Neural cell (in vitro differentiated cells): ENCODE measurements around the gene COMMD9.

ENCODE experiments used
- EP300 ChIP-seq: fragments of 450-650 bp; conservative IDR thresholded peaks from 2 replicates; pipeline ENCODE4 v1.6.1; 2014; ENCODE audit warnings: antibody characterized with exemption, mild to moderate bottlenecking, moderate library complexity; ENCODE audit not compliant: poor library complexity, severe bottlenecking
- EZH2 ChIP-seq: fragments of 200-600, 300-800 bp; shearing (Covaris generic), sonication (generic); IDR thresholded peaks from 2 replicates; pipeline ENCODE4 v1.6.1; 2014; ENCODE audit warnings: antibody characterized with exemption, low read length, borderline replicate concordance, mild to moderate bottlenecking; ENCODE audit not compliant: insufficient read depth, poor library complexity, severe bottlenecking
- MXI1 ChIP-seq: fragments of 450-650 bp; conservative IDR thresholded peaks from 2 replicates; pipeline ENCODE4 v1.6.1; 2014; ENCODE audit warnings: antibody characterized with exemption, mild to moderate bottlenecking; ENCODE audit not compliant: poor library complexity, severe bottlenecking
- POLR2AphosphoS5 ChIP-seq: IDR thresholded peaks from 2 replicates; pipeline ENCODE4 v1.6.1; 2012
- SMC3 ChIP-seq: fragments of 450-650 bp; conservative IDR thresholded peaks from 2 replicates; pipeline ENCODE4 v1.6.1; 2014; ENCODE audit warnings: antibody characterized with exemption, mild to moderate bottlenecking, moderate library complexity; ENCODE audit not compliant: poor library complexity
- TAF1 ChIP-seq: IDR thresholded peaks from 2 replicates; pipeline ENCODE4 v1.6.1; 2012; ENCODE audit warnings: low read depth
- TF ChIP-seq, protein P1 (sequence below): fragments of 450-650 bp; IDR thresholded peaks from 2 replicates; pipeline ENCODE4 v1.5.1; 2014; ENCODE audit warnings: antibody characterized with exemption, mild to moderate bottlenecking, moderate library complexity; ENCODE audit not compliant: poor library complexity, severe bottlenecking
- TF ChIP-seq, protein P2 (sequence below): IDR thresholded peaks from 2 replicates; pipeline ENCODE4 v1.6.1; 2012; ENCODE audit warnings: borderline replicate concordance

- TF ChIP-seq, protein P1, sequence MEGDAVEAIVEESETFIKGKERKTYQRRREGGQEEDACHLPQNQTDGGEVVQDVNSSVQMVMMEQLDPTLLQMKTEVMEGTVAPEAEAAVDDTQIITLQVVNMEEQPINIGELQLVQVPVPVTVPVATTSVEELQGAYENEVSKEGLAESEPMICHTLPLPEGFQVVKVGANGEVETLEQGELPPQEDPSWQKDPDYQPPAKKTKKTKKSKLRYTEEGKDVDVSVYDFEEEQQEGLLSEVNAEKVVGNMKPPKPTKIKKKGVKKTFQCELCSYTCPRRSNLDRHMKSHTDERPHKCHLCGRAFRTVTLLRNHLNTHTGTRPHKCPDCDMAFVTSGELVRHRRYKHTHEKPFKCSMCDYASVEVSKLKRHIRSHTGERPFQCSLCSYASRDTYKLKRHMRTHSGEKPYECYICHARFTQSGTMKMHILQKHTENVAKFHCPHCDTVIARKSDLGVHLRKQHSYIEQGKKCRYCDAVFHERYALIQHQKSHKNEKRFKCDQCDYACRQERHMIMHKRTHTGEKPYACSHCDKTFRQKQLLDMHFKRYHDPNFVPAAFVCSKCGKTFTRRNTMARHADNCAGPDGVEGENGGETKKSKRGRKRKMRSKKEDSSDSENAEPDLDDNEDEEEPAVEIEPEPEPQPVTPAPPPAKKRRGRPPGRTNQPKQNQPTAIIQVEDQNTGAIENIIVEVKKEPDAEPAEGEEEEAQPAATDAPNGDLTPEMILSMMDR, result no peak
- TF ChIP-seq EZH2, result no peak
- TF ChIP-seq POLR2AphosphoS5, result no peak
- no peak for TF ChIP-seq EP300
- TF ChIP-seq MXI1, result no peak
- no peak for TF ChIP-seq TAF1
- TF ChIP-seq SMC3, result no peak
- TF ChIP-seq, protein P2, sequence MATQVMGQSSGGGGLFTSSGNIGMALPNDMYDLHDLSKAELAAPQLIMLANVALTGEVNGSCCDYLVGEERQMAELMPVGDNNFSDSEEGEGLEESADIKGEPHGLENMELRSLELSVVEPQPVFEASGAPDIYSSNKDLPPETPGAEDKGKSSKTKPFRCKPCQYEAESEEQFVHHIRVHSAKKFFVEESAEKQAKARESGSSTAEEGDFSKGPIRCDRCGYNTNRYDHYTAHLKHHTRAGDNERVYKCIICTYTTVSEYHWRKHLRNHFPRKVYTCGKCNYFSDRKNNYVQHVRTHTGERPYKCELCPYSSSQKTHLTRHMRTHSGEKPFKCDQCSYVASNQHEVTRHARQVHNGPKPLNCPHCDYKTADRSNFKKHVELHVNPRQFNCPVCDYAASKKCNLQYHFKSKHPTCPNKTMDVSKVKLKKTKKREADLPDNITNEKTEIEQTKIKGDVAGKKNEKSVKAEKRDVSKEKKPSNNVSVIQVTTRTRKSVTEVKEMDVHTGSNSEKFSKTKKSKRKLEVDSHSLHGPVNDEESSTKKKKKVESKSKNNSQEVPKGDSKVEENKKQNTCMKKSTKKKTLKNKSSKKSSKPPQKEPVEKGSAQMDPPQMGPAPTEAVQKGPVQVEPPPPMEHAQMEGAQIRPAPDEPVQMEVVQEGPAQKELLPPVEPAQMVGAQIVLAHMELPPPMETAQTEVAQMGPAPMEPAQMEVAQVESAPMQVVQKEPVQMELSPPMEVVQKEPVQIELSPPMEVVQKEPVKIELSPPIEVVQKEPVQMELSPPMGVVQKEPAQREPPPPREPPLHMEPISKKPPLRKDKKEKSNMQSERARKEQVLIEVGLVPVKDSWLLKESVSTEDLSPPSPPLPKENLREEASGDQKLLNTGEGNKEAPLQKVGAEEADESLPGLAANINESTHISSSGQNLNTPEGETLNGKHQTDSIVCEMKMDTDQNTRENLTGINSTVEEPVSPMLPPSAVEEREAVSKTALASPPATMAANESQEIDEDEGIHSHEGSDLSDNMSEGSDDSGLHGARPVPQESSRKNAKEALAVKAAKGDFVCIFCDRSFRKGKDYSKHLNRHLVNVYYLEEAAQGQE, result no peak
These were observed 41.2 kb upstream of the COMMD9 start for GRCh38 chr11:36330411-36330810.
